H1 (cell line): Measurements from ENCODE around the gene ADNP2. TPM values are rescaled to one million over a fixed set of nuclear protein-coding genes. Genes with fewer than 3 reads are reported as not detected.

ENCODE experiments used
- CHD7 ChIP-seq: fragments of 300-600 bp; sonication (generic); IDR thresholded peaks from 2 replicates; pipeline ENCODE4 v1.7.1; 2012; ENCODE audit warnings: low read length, moderate library complexity, mild to moderate bottlenecking, inconsistent platforms; ENCODE audit not compliant: insufficient replicate concordance
- SP4 ChIP-seq: IDR thresholded peaks from 2 replicates; pipeline ENCODE4 v1.6.1; 2012; ENCODE audit warnings: low read length, inconsistent platforms
- polyA plus RNA-seq, 7 experiments: library from polyadenylated mRNA; depleted of rRNA in 3 of 7; stranded (reverse) in 5 of 7; unstranded in 2 of 7; fragments of >200 nt in 5 of 7; fragments of 200-250 nt in 2 of 7; gene quantifications; 1 replicate in 5 of 7; 2 replicates in 1 of 7; 4 replicates in 1 of 7; pipeline versions ENCODE4 v1.2.1 to v1.2.3, GENCODE V29; 2011 to 2013; ENCODE audit warnings: missing spikeins in 2 of 7, mixed read lengths in 2 of 7
- total RNA-seq: library from RNA; stranded (reverse); fragmentation: NEBNext Ultra II Directional; extraction: Animal tissue kit (Norgen Biotek cat#: 25700); gene quantifications from 2 replicates; pipeline ENCODE4 v1.2.1, GENCODE V29; 2021

The ADNP2 gene
- total and polyA plus RNA-seq, 2 of the 8 experiments (the other 6 are each of a cell fraction or from before 2014, with no cell fraction given) = 25.1 to 61.6 TPM

- TF ChIP-seq CHD7 = no peak
- no peak for TF ChIP-seq SP4
These were observed 79.8 kb downstream of the ADNP2 start (continued) for GRCh38 chr18:80188643-80189530.
